GM19438 (cell line): ENCODE data around the gene CACNA2D3.
"Not testable (repeated sequence)": the region's sequence is repeated elsewhere in the genome, so short reads cannot be mapped to it uniquely, and the experiment has no call there.

Source experiments
- ATAC-seq: cut with Tn5 transposase; IDR thresholded peaks from one replicate; pipeline ENCODE4 v1.9.1; 2021; ENCODE audit warnings: low read depth; ENCODE audit not compliant: unreplicated experiment

The CACNA2D3 gene

GRCh38 chr3:54600441-54601204, 478.3 kb downstream of the CACNA2D3 start:
- ATAC-seq: no peak

- ATAC-seq: no peak
Measured at GRCh38 chr3:54604495-54604894, 482.1 kb downstream of the CACNA2D3 start.

- ATAC-seq: no peak
Measured at GRCh38 chr3:54608041-54608440, 485.7 kb downstream of the CACNA2D3 start.

DNA sequence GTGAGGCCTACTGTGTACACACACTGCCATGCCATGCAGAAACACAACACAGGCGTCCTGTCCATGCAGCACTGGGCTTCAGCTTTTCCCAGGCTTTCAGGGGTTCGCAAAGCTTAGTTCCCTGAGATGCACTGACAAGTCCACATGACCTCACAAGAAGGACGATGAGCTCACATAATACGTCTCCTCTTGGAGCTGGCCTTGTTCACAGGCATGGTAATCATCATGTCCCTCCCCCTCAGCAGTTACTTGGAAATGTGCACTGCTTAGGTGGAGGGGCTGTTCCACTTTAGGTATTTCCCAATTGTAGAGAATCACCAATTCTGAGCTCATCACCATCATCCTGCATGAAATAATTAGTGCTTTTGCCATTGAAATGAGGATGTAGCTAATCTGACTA, 496.7 kb downstream of the CACNA2D3 start:
- no peak for ATAC-seq

DNA sequence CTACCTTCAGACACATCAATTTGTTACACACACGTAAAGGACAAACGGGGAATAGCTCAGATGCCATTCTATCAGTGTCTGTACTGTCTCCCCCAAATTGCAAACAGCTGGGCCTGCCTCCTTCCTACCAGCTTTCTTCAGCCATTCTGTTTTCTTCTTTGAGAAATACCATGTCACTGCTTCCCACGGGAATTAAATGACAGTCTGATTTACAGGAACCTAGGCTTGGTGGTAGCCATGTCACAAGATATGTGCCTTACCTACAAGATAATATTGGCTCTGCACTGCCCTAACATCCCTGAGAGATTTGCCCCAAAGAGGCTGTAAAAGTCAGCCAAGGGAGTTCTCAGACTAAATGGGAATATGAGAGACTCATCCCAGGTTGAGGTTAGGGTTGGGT, 497.2 kb downstream of the CACNA2D3 start:
- no peak for ATAC-seq

GRCh38 chr3:54621184-54621583, 498.8 kb downstream of the CACNA2D3 start:
- ATAC-seq: no peak

DNA sequence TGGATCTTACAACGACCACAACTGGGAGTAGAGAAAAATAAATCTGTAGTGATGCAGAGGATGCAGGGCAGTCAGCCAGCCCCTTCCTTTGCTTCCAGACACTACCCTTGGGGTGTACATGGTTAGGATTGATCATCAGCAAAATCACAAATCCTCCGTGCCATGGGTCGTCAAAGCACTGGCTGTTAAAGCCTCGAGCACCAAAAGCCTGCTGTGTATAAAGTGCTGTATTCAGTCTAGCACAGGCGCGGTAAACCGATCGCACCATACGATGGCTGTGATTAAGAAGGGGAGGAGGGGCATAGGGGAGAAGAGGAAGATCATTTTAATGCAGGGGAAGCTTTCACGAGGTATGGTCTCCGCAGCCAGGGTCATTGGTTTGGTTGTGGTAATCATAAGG, 500.3 kb downstream of the CACNA2D3 start:
- no peak for ATAC-seq

- no peak for ATAC-seq
Measured at GRCh38 chr3:54625805-54626787, 503.7 kb downstream of the CACNA2D3 start.

DNA sequence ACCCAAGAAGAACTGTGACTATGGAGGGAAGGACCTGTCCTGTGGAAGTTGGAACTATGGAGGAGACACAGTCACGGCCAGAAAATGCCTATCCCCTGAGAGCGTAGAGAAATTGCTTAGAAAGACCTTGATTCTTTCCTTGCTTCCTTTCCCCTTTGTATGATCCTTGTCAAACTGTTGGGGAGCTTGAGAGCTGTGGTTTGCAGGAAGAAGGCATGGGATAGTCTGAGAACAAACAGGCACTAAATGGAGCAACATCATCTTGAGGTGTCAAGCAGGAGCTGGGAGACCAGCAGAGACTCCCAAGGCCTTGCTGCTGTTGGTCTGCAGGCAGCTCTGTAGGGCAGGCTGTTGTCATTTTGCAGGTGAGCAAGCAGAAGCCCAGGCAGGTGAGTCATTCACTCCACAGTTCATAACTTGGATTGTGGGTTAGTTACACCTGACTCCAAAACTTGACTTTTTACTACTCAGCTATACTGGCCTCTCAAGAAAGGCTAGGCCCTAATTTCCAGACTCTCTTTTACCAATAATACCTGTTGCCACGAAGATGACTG, 506.6 kb downstream of the CACNA2D3 start:
- no peak for ATAC-seq

GRCh38 chr3:54630101-54630623, 507.8 kb downstream of the CACNA2D3 start:
- no peak for ATAC-seq

DNA sequence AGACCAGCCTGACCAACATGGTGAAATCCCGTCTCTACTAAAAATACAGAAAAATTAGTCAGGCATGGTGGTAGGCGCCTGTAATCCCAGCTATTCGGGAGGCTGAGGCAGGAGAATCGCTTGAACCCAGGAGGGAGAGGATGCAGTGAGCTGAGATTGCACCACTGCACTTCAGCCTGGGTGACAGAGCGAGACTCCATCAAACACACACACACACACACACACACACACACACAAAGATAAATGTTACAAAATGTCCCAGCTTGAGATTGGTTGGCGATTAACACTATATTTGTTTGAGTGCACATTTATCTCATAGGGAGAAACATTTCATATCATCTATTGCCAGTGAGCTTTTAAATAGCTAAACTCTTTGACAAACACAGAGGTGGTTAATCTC, 508.6 kb downstream of the CACNA2D3 start:
- ATAC-seq: not testable (repeated sequence)

DNA sequence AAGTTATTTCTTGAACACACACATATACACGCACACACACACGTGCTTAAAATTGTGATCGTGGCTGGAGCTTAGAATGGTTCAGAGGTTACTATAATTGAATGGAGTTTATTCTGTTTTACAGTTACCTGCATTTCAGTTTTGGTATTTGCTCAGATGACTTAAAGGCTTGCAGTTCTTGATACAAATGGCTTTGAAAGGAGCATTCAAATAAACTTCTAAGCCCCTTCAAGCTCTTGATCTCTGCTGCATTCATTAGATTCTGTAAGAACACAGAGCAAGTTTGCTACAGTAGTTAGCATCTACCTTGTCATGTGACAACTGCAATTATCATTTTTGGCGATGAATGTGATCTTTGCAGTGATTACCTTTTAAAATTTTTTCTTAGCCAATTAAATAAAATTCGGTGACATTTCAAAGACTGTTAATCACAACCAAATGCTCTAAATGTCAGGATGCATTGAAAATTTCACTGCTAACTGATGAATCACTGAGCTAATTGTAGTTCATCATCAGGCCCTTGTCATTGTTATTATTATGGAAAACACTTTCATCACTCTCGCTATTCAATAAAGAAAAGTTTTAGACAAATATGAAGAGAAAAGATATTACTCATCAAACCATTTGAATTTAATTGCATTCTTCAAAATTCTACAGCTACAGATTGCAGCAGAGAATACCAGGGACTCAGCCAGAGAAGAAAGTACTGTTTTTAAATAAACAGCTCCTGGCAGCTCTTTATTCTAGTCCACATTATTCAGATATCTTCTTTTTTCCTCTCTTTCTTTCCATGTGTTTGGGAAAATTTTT, 509.4 kb downstream of the CACNA2D3 start:
- ATAC-seq: no peak

- ATAC-seq: no peak
Measured at GRCh38 chr3:54632326-54632665, 509.9 kb downstream of the CACNA2D3 start.

DNA sequence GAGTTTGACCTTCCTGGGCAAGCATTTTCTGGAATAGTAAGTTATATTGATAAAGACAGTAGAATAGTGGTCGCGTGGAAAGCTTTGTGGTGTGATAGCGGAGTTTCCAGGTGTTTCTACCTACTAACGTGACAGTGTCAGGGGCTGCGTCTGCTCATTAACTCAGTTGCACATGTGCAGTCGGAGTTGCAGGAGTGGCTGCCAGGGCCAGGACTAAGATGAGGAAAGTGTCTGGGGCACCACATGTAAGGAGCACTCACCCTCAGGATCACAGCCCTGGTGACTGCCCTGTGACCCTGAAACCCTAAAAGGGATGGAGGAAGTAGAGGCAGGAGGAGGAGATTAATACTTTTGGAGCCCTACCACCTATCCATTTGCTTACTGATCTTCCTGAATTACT, 510.5 kb downstream of the CACNA2D3 start:
- no peak for ATAC-seq

- ATAC-seq: no peak
Measured at GRCh38 chr3:54633444-54634121, 511.2 kb downstream of the CACNA2D3 start.

GRCh38 chr3:54634122-54634469, 511.7 kb downstream of the CACNA2D3 start:
- no peak for ATAC-seq

DNA sequence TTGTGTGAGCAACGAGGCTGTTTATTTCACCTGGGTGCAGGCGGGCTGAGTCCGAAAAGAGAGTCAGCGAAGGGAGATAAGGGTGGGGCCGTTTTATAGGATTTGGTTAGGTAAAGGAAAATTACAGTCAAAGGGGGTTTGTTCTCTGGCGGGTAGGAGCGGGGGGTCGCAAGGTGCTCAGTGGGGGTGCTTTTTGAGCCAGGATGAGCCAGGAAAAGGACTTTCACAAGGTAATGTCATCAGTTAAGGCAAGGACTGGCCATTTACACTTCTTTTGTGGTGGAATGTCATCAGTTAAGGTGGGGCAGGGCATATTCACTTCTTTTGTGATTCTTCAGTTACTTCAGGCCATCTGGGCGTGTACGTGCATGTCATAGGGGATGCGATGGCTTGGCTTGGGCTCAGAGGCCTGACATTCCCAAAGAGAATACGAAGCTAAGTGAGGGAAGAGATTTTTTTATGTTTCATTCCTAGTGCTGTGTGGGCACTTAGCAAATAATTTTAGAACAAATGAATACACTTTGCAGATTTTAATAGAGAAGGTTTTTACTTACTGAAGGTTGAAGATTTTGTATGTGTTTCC, 517.5 kb downstream of the CACNA2D3 start:
- not testable (repeated sequence) for ATAC-seq

GRCh38 chr3:54641226-54642014, 519.1 kb downstream of the CACNA2D3 start:
- no peak for ATAC-seq

GRCh38 chr3:54642147-54642546, 519.8 kb downstream of the CACNA2D3 start:
- no peak for ATAC-seq
